ENCODE data around the gene DUSP23. TPM values are rescaled to one million over a fixed set of nuclear protein-coding genes. Genes with fewer than 3 reads are reported as not detected.

DUSP23 gene
- polyA plus RNA-seq, 1 donor from 2014 or later = 5.4 TPM

GRCh38 chr1:159775716-159776115, 5.0 kb upstream of the DUSP23 start:
- no peak overlapping the region for H3K9ac ChIP-seq (ENCODE audit: low read length)
- no peaks in the 10 kb centered on the region for H3F3A ChIP-seq (ENCODE audit: insufficient read depth, low read length, poor library complexity, severe bottlenecking)
- H3K9me3 ChIP-seq (ENCODE audit: low read length) = no peaks in the 10 kb centered on the region
- no peaks in the 10 kb centered on the region for H3K36me3 ChIP-seq (ENCODE audit: insufficient read depth, low read length)
- H3K4me2 ChIP-seq (ENCODE audit: low read length) = no peak overlapping the region
- H3K9me2 ChIP-seq (ENCODE audit: insufficient read depth, low read length) = no peaks in the 10 kb centered on the region
- H3K79me2 ChIP-seq (replicated peaks; ENCODE audit: insufficient read depth, low read length) = no peaks in the 10 kb centered on the region
- H3K27me3 ChIP-seq (ENCODE audit: insufficient read depth, low read depth, low read length) = peaks cover 7% of the 10 kb centered on the region
- no peak overlapping the region for H3K27ac ChIP-seq (ENCODE audit: low read length)
- H2AFZ ChIP-seq (ENCODE audit: low read depth, low read length) = no peak overlapping the region
- H4K20me1 ChIP-seq (ENCODE audit: insufficient read depth) = no peaks in the 10 kb centered on the region
- no peak for TF ChIP-seq CTCF (IDR thresholded peaks at IDR 0.05; ENCODE audit: poor library complexity, severe bottlenecking)
- TF ChIP-seq EZH2 (IDR thresholded peaks at IDR 0.05; ENCODE audit: borderline replicate concordance, insufficient read depth, low read length, poor library complexity, severe bottlenecking) = no peak
- TF ChIP-seq SMC3 (conservative IDR thresholded peaks at IDR 0.05; ENCODE audit: poor library complexity) = no peak
- no peak for TF ChIP-seq RAD21 (conservative IDR thresholded peaks at IDR 0.05)
- no peak for TF ChIP-seq MXI1 (conservative IDR thresholded peaks at IDR 0.05; ENCODE audit: poor library complexity, severe bottlenecking)
- no peak for TF ChIP-seq POLR2AphosphoS5 (IDR thresholded peaks at IDR 0.05)
- TF ChIP-seq REST (IDR thresholded peaks at IDR 0.05; ENCODE audit: borderline replicate concordance) = no peak
- TF ChIP-seq TAF1 (IDR thresholded peaks at IDR 0.05; ENCODE audit: low read depth) = no peak
- no peak for TF ChIP-seq EP300 (conservative IDR thresholded peaks at IDR 0.05; ENCODE audit: poor library complexity, severe bottlenecking)
- H3K4me3 ChIP-seq (ENCODE audit: low read length) = no peak overlapping the region

- H3K79me2 ChIP-seq (replicated peaks; ENCODE audit: insufficient read depth, low read length) = no peaks in the 10 kb centered on the region
- no peaks in the 10 kb centered on the region for H3K9me3 ChIP-seq (ENCODE audit: low read length)
- no peak for TF ChIP-seq RAD21 (conservative IDR thresholded peaks at IDR 0.05)
- H3K4me2 ChIP-seq (ENCODE audit: low read length) = no peak overlapping the region
- no peaks in the 10 kb centered on the region for H3K36me3 ChIP-seq (ENCODE audit: insufficient read depth, low read length)
- no peak overlapping the region for H3K9ac ChIP-seq (ENCODE audit: low read length)
- no peak overlapping the region for H2AFZ ChIP-seq (ENCODE audit: low read depth, low read length)
- no peaks in the 10 kb centered on the region for H4K20me1 ChIP-seq (ENCODE audit: insufficient read depth)
- H3K27me3 ChIP-seq (ENCODE audit: insufficient read depth, low read depth, low read length) = peaks cover 18% of the 10 kb centered on the region
- H3K4me3 ChIP-seq (ENCODE audit: low read length) = no peak overlapping the region
- no peak overlapping the region for H3K27ac ChIP-seq (ENCODE audit: low read length)
- H3F3A ChIP-seq (ENCODE audit: insufficient read depth, low read length, poor library complexity, severe bottlenecking) = no peaks in the 10 kb centered on the region
- no peaks in the 10 kb centered on the region for H3K9me2 ChIP-seq (ENCODE audit: insufficient read depth, low read length)
These were observed 2.5 kb upstream of the DUSP23 start for GRCh38 chr1:159778266-159778665.

GRCh38 chr1:159779403-159779851, 1.3 kb upstream of the DUSP23 start:
- Histone ChIP-seq H3K9ac (ENCODE audit: low read length) (no peak overlapping the region), H4K20me1 (ENCODE audit: insufficient read depth) (no peaks in the 10 kb centered on the region), H3K79me2 (replicated peaks; ENCODE audit: insufficient read depth, low read length) (no peaks in the 10 kb centered on the region), H2AFZ (ENCODE audit: low read depth, low read length) (no peak overlapping the region), H3K4me3 (ENCODE audit: low read length) (no peak overlapping the region), H3F3A (ENCODE audit: insufficient read depth, low read length, poor library complexity, severe bottlenecking) (no peaks in the 10 kb centered on the region), H3K36me3 (ENCODE audit: insufficient read depth, low read length) (no peaks in the 10 kb centered on the region), H3K27me3 (ENCODE audit: insufficient read depth, low read depth, low read length) (peaks cover 18% of the 10 kb centered on the region), H3K27ac (ENCODE audit: low read length) (no peak overlapping the region), H3K9me3 (ENCODE audit: low read length) (no peaks in the 10 kb centered on the region), H3K4me2 (ENCODE audit: low read length) (no peak overlapping the region), H3K9me2 (ENCODE audit: insufficient read depth, low read length) (no peaks in the 10 kb centered on the region)
- no peak for TF ChIP-seq EP300 (conservative IDR thresholded peaks at IDR 0.05; ENCODE audit: poor library complexity, severe bottlenecking)
- TF ChIP-seq TAF1 (IDR thresholded peaks at IDR 0.05; ENCODE audit: low read depth) = no peak
- no peak for TF ChIP-seq CTCF (IDR thresholded peaks at IDR 0.05; ENCODE audit: poor library complexity, severe bottlenecking)
- TF ChIP-seq REST (IDR thresholded peaks at IDR 0.05; ENCODE audit: borderline replicate concordance) = no peak
- no peak for TF ChIP-seq RAD21 (conservative IDR thresholded peaks at IDR 0.05)
- TF ChIP-seq SMC3 (conservative IDR thresholded peaks at IDR 0.05; ENCODE audit: poor library complexity) = no peak
- no peak for TF ChIP-seq EZH2 (IDR thresholded peaks at IDR 0.05; ENCODE audit: borderline replicate concordance, insufficient read depth, low read length, poor library complexity, severe bottlenecking)
- TF ChIP-seq MXI1 (conservative IDR thresholded peaks at IDR 0.05; ENCODE audit: poor library complexity, severe bottlenecking) = no peak
- no peak for TF ChIP-seq POLR2AphosphoS5 (IDR thresholded peaks at IDR 0.05)

Measured in neural cell (in vitro differentiated cells).